LNCAP (cell line): ENCODE measurements around the gene ILF2.

Source experiments
- CTCF ChIP-seq: fragments of 450-650 bp; IDR thresholded peaks from 2 replicates; pipeline ENCODE4 v1.5.1; 2017; ENCODE audit warnings: mild to moderate bottlenecking

Gene ILF2

DNA sequence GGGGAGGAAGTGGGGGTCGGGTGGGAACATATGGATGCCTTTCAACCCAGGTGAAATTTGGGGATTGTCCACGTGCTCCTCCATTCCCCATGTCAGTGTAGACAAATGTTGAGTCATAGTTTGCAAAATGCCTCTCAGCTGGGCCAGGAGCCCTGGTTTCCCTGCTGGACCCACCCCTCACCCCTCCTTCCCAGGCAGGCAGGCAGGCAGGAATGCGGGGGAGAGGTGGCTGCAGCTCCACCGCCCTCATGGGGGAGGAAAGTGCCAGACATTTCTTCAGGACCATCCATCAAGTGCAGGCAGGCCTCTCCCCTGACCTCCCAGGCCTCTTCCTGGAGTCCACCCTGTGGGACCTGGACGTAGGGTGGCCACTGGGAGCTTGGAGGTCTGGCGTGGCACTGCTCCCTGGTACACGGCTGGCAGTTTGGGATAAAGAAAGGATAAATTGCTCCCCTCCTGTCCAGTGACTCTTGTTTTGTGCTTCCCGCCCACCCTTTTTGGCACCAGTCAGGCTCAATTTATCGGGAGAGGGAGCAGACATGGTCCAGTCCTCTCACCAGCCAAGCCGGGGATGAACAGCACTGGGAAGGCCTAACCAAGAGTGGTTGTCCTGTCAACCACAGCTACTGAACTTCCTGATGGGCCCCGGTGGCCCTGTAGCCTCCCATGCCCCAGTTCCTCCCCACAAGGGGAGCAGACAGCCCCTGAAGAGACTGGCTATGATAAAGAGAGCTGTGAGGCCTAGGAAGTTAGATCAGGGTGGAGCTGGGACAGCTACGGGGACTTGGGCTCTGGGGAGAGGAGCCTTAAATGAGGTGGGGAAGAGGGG, 26.6 kb upstream of the ILF2 start:
- TF ChIP-seq CTCF, result no peak

- TF ChIP-seq CTCF, result no peak
These were observed 25.9 kb upstream of the ILF2 start for GRCh38 chr1:153696741-153697140.

DNA sequence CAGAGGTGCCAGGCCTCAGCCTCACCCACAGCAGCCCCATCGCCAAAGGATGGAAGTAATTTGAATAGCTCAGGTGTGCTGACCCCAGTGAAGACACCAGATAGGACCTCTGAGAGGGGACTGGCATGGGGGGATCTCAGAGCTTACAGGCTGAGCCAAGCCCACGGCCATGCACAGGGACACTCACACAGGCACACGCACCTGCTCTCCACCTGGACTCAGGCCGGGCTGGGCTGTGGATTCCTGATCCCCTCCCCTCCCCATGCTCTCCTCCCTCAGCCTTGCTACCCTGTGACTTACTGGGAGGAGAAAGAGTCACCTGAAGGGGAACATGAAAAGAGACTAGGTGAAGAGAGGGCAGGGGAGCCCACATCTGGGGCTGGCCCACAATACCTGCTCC, 22.7 kb upstream of the ILF2 start:
- no peak for TF ChIP-seq CTCF

DNA sequence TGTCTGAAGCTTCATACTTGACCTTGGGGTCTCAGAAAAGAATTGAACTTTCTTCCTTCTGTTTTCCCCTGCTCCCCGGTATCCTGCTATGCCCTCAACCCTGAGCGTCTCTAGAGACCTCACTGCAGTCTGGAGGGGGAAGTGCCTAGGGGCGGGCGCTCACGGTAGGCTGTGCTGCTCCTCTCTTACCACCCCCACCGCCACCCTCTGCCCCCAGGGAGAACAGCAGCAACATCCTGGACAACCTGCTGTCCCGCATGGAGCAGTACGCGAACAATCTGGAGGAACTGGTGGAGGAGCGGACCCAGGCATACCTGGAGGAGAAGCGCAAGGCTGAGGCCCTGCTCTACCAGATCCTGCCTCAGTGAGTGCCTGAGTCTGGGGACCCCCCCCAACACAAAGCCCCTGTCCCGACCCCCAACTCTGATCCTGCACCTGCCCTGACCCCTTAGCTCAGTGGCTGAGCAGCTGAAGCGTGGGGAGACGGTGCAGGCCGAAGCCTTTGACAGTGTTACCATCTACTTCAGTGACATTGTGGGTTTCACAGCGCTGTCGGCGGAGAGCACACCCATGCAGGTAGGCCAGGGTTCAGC, 18.0 kb upstream of the ILF2 start:
- no peak for TF ChIP-seq CTCF

DNA sequence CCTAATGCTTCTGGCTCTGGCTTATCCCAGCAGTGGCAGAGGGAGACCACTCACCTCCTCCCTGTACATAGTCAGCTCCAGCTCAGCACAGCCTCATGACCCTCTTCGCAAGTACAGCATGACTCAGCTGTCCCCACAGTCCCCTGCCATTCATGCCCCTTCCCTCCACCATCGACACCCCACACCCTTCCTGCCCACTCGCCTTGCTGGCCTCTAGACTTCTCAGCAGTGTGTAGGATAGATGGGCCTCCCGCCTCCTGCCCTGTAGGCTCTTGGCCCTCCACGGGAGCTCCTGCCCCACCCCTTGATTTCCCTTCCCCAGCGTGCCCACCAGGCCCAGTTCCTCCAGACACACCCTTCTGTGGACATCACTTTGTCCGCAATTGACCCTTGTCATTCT, 17.5 kb upstream of the ILF2 start:
- no peak for TF ChIP-seq CTCF

GRCh38 chr1:153687346-153688125, 16.7 kb upstream of the ILF2 start:
- TF ChIP-seq CTCF, result no peak

- no peak for TF ChIP-seq CTCF
These were observed 14.9 kb upstream of the ILF2 start for GRCh38 chr1:153685544-153686340.
